Upper lobe of left lung (tissue), 6 donors: ENCODE data around the gene PLA2G2C. TPM values are rescaled to one million over a fixed set of nuclear protein-coding genes. Genes with fewer than 3 reads are reported as not detected.

ENCODE experiments used
- ATAC-seq, 2 donors: fragments of 200-7000 bp; cut with Tn5 transposase; one replicate each; pipeline ENCODE4 v1.9.1; 2022; ENCODE audit warnings: mild to moderate bottlenecking in 2 of 2, moderate library complexity in 2 of 2; ENCODE audit not compliant: low FRiP score in 2 of 2
- DNase-seq, 2 donors: peaks; one replicate each; pipeline ENCODE4 v3.0.0-alpha.2; 2019 to 2020
- H3K27ac ChIP-seq, 4 donors: fragments of 200-600 bp; sonication (generic); one replicate each; pipeline ENCODE4 v1.5.1; 2016 to 2019
- H3K27me3 ChIP-seq, 4 donors: fragments of 200-600 bp; sonication (generic); one replicate each; pipeline ENCODE4 v1.5.1; 2017 to 2019
- H3K36me3 ChIP-seq, 4 donors: fragments of 200-600 bp; sonication (generic); one replicate each; pipeline ENCODE4 v1.5.1; 2016 to 2019
- H3K4me1 ChIP-seq, 4 donors: fragments of 200-600 bp; sonication (generic); one replicate each; pipeline ENCODE4 v1.5.1; 2018 to 2019
- H3K4me3 ChIP-seq, 4 donors: fragments of 200-600 bp; sonication (generic); one replicate each; pipeline ENCODE4 v1.5.1; 2017 to 2019; ENCODE audit warnings: mild to moderate bottlenecking in 2 of 4, moderate library complexity in 1 of 4
- H3K9me3 ChIP-seq, 4 donors: fragments of 200-600 bp; sonication (generic); one replicate each; pipeline ENCODE4 v1.5.1; 2018 to 2019
- CTCF ChIP-seq, 6 experiments: fragments of 450-650 bp in 4 of 6; fragments of 200-600 bp in 2 of 6; sonication (generic) in 2 of 6; IDR thresholded peaks; one replicate each; pipeline ENCODE4 v1.5.1; 2016 to 2019; ENCODE audit warnings: antibody characterized with exemption in 6 of 6
- EP300 ChIP-seq, 4 donors: sonication (generic); formaldehyde crosslinking; IDR thresholded peaks; one replicate each; pipeline ENCODE4 v1.5.1; 2017; ENCODE audit warnings: antibody characterized with exemption in 4 of 4, control low read depth in 2 of 4
- POLR2A ChIP-seq, 4 donors: fragments of 450-650 bp; IDR thresholded peaks; one replicate each; pipeline ENCODE4 v1.5.1; 2016 to 2017; ENCODE audit warnings: antibody characterized with exemption in 4 of 4, mild to moderate bottlenecking in 2 of 4
- POLR2AphosphoS5 ChIP-seq, 2 donors: sonication (generic); formaldehyde crosslinking; IDR thresholded peaks; one replicate each; pipeline ENCODE4 v1.5.1; 2017; ENCODE audit warnings: antibody characterized with exemption in 2 of 2
- WGBS, 2 donors: methylation state at CpG; one replicate each; pipeline ENCODE4 v1.1.5; 2017 to 2018; 5-methylcytosine and 5-hydroxymethylcytosine counted together
- total RNA-seq, 6 donors: library from RNA; depleted of rRNA in 4 of 6; stranded (reverse); fragments of >200 nt in 4 of 6; gene quantifications; one replicate each; pipeline versions ENCODE4 v1.1.0 to v1.2.1, GENCODE V29; 2016 to 2021
- donor health status: DM: no; HTN: no; CAD: no; lungs with moderate emphysema.
- donor health status: DM: no; HTN: yes; CAD: no; lungs with severe emphysema.

Gene PLA2G2C
- total RNA-seq, 6 donors from 2014 or later: 0.30 TPM; not detected in 5

- TF ChIP-seq POLR2A (IDR thresholded peaks at IDR 0.05) (no peak), POLR2AphosphoS5 (IDR thresholded peaks at IDR 0.05) (no peak), EP300 (IDR thresholded peaks at IDR 0.05) (no peak), CTCF (IDR thresholded peaks at IDR 0.05) (no peak)
- Histone ChIP-seq H3K27me3 (no peaks in the 10 kb centered on the region), H3K4me3 (no peak overlapping the region), H3K4me1 (peaks cover 0 to 22% (median 17%) of the 10 kb centered on the region in 4 donors), H3K27ac (peak overlapping the region in 1 of 4 donors; percentile 35), H3K36me3 (no peaks in the 10 kb centered on the region), H3K9me3 (no peaks in the 10 kb centered on the region)
- WGBS, 2 donors: 90 to 96% methylated on average over 4 to 9 of the region's 10 CpGs
- DNase-seq: no peak
- ATAC-seq: peak in 1 of 2 donors; percentile 49
These were observed 59.4 kb downstream of the PLA2G2C start for GRCh38 chr1:20126806-20127440.

- Histone ChIP-seq H3K4me3 (no peak overlapping the region), H3K27me3 (no peaks in the 10 kb centered on the region), H3K36me3 (no peaks in the 10 kb centered on the region), H3K27ac (peak overlapping the region in 1 of 4 donors; percentile 35), H3K4me1 (peaks cover 0 to 22% (median 17%) of the 10 kb centered on the region in 4 donors), H3K9me3 (no peaks in the 10 kb centered on the region)
- DNase-seq: peak in 1 of 2 donors; percentile 72
- ATAC-seq: peak; percentile 19 to 81
- peak in 1 of 4 donors; percentile 77 for TF ChIP-seq EP300 (IDR thresholded peaks at IDR 0.05)
- TF ChIP-seq CTCF (IDR thresholded peaks at IDR 0.05): no peak
- 53 to 71% methylated on average over 6 to 9 of the region's 9 CpGs for WGBS, 2 donors
These were observed 60.1 kb downstream of the PLA2G2C start for GRCh38 chr1:20126041-20126805.

GRCh38 chr1:20125100-20125499 is 61.2 kb downstream of the PLA2G2C start:
- Histone ChIP-seq H3K27me3 (no peaks in the 10 kb centered on the region), H3K4me1 (peaks cover 0 to 22% (median 17%) of the 10 kb centered on the region in 4 donors), H3K9me3 (no peaks in the 10 kb centered on the region), H3K27ac (no peak overlapping the region), H3K36me3 (no peaks in the 10 kb centered on the region), H3K4me3 (no peak overlapping the region)
- peak in 1 of 2 donors; percentile 25 for ATAC-seq
- 72 to 74% methylated on average over 10 of the region's 10 CpGs for WGBS, 2 donors
- no peak for DNase-seq
- no peak for TF ChIP-seq POLR2A (IDR thresholded peaks at IDR 0.05)
- no peak for TF ChIP-seq CTCF (IDR thresholded peaks at IDR 0.05)

GRCh38 chr1:20124456-20125057 is 61.8 kb downstream of the PLA2G2C start:
- DNase-seq (no peak), ATAC-seq (peak in 1 of 2 donors; percentile 84)
- Histone ChIP-seq H3K27ac (no peak overlapping the region), H3K4me1 (peaks cover 0 to 22% (median 17%) of the 10 kb centered on the region in 4 donors), H3K9me3 (no peaks in the 10 kb centered on the region), H3K36me3 (no peaks in the 10 kb centered on the region), H3K27me3 (no peaks in the 10 kb centered on the region), H3K4me3 (no peak overlapping the region)
- 67 to 72% methylated on average over 6 to 7 of the region's 7 CpGs for WGBS, 2 donors
- TF ChIP-seq POLR2AphosphoS5 (IDR thresholded peaks at IDR 0.05) (no peak), EP300 (IDR thresholded peaks at IDR 0.05) (no peak), CTCF (IDR thresholded peaks at IDR 0.05) (no peak)
